HepG2 (cell line): ENCODE results near the gene HELZ2. TPM values are rescaled to one million over a fixed set of nuclear protein-coding genes. Genes with fewer than 3 reads are reported as not detected.

Source experiments
- DMAP1 ChIP-seq: IDR thresholded peaks from 2 replicates; pipeline ENCODE4 v1.6.1; 2016
- ELF1 ChIP-seq: sonication (generic); formaldehyde crosslinking; IDR thresholded peaks from 2 replicates; pipeline ENCODE4 v1.4.0; 2020; ENCODE audit warnings: missing genetic modification reagents
- KMT2A ChIP-seq: sonication (generic); formaldehyde crosslinking; IDR thresholded peaks from 2 replicates; pipeline ENCODE4 v1.4.0; 2020; ENCODE audit warnings: missing genetic modification reagents
- MYC ChIP-seq: sonication (generic); formaldehyde crosslinking; IDR thresholded peaks from 2 replicates; pipeline ENCODE4 v1.9.0; 2021; ENCODE audit warnings: missing genetic modification reagents, borderline replicate concordance
- NFKBIZ ChIP-seq: IDR thresholded peaks from 2 replicates; pipeline ENCODE4 v1.6.1; 2018; ENCODE audit warnings: missing genetic modification reagents, missing compliant biosample characterization
- SP140L ChIP-seq: sonication (generic); formaldehyde crosslinking; IDR thresholded peaks from 2 replicates; pipeline ENCODE4 v1.4.0; 2020; ENCODE audit warnings: missing genetic modification reagents, borderline replicate concordance
- THYN1 ChIP-seq: sonication (generic); formaldehyde crosslinking; IDR thresholded peaks from 2 replicates; pipeline ENCODE4 v1.8.1; 2023; ENCODE audit warnings: low read depth, mild to moderate bottlenecking, moderate library complexity, missing genetic modification reagents, borderline replicate concordance
- ZBTB38 ChIP-seq: sonication (generic); formaldehyde crosslinking; IDR thresholded peaks from 2 replicates; pipeline ENCODE4 v1.5.1; 2020; ENCODE audit warnings: mild to moderate bottlenecking, missing genetic modification reagents
- ZNF180 ChIP-seq: sonication (generic); formaldehyde crosslinking; IDR thresholded peaks from 2 replicates; pipeline ENCODE4 v1.4.0; 2020; ENCODE audit warnings: low read depth, missing genetic modification reagents, borderline replicate concordance
- ZNF331 ChIP-seq: sonication (generic); formaldehyde crosslinking; IDR thresholded peaks from 2 replicates; pipeline ENCODE4 v1.4.0; 2020; ENCODE audit warnings: missing genetic modification reagents
- ZNF431 ChIP-seq: sonication (generic); formaldehyde crosslinking; IDR thresholded peaks from 2 replicates; pipeline ENCODE4 v1.9.0; 2022; ENCODE audit warnings: missing genetic modification reagents, low read depth, mild to moderate bottlenecking, borderline replicate concordance
- ZNF761 ChIP-seq: sonication (generic); formaldehyde crosslinking; conservative IDR thresholded peaks from 2 replicates; pipeline ENCODE4 v1.4.0; 2020; ENCODE audit warnings: mild to moderate bottlenecking, missing genetic modification reagents
- ZNF775 ChIP-seq: sonication (generic); formaldehyde crosslinking; IDR thresholded peaks from 2 replicates; pipeline ENCODE4 v1.4.0; 2020; ENCODE audit warnings: missing genetic modification reagents, mild to moderate bottlenecking, moderate library complexity, borderline replicate concordance
- polyA plus RNA-seq, 8 experiments: library from polyadenylated mRNA; depleted of rRNA in 3 of 8; stranded (reverse) in 7 of 8; unstranded in 1 of 8; fragments of >200 nt; fragmentation: Illumina TruSeq in 4 of 8; extraction: Trizol in 4 of 8; gene quantifications; 2 replicates each; pipeline versions ENCODE4 v1.2.1 to v1.2.3, GENCODE V29; 2011 to 2016; ENCODE audit warnings: low read depth in 4 of 8, missing spikeins in 1 of 8, mixed read lengths in 1 of 8; ENCODE audit not compliant: insufficient read depth in 1 of 8
- total RNA-seq, 5 experiments: library from RNA; depleted of rRNA; stranded (reverse); fragments of >200 nt; fragmentation: Illumina TruSeq; extraction: Trizol; gene quantifications; 2 replicates each; pipeline ENCODE4 v1.2.3, GENCODE V29; 2016; ENCODE audit warnings: low read depth in 1 of 5
- TF ChIP-seq, protein P1 (sequence below): sonication (generic); formaldehyde crosslinking; IDR thresholded peaks from 2 replicates; pipeline ENCODE4 v1.4.0; 2020; ENCODE audit warnings: mild to moderate bottlenecking, missing genetic modification reagents, borderline replicate concordance
- TF ChIP-seq, protein P2 (sequence below): sonication (generic); formaldehyde crosslinking; IDR thresholded peaks from 2 replicates; pipeline ENCODE4 v1.4.0; 2020; ENCODE audit warnings: missing genetic modification reagents
- TF ChIP-seq, protein P3 (sequence below): sonication (generic); formaldehyde crosslinking; IDR thresholded peaks from 2 replicates; pipeline ENCODE4 v1.4.0; 2020; ENCODE audit warnings: mild to moderate bottlenecking, missing genetic modification reagents
- TF ChIP-seq, protein P4 (sequence below): sonication (generic); formaldehyde crosslinking; conservative IDR thresholded peaks from 2 replicates; pipeline ENCODE4 v1.8.1; 2023; ENCODE audit warnings: missing genetic modification reagents
- TF ChIP-seq, protein P5 (sequence below): sonication (generic); formaldehyde crosslinking; IDR thresholded peaks from 2 replicates; pipeline ENCODE4 v1.5.1; 2020; ENCODE audit warnings: mild to moderate bottlenecking, missing genetic modification reagents
- TF ChIP-seq, protein P6 (sequence below): sonication (generic); formaldehyde crosslinking; IDR thresholded peaks from 2 replicates; pipeline ENCODE4 v1.4.0; 2020; ENCODE audit warnings: mild to moderate bottlenecking, missing genetic modification reagents
- TF ChIP-seq, protein P7 (sequence below): sonication (generic); formaldehyde crosslinking; IDR thresholded peaks from 2 replicates; pipeline ENCODE4 v1.8.1; 2023; ENCODE audit warnings: missing genetic modification reagents, mild to moderate bottlenecking, borderline replicate concordance

HELZ2 gene
- total and polyA plus RNA-seq, 2 of the 13 experiments (the other 11 are each of a cell fraction or from before 2014, with no cell fraction given): 9.6 to 10.1 TPM

DNA sequence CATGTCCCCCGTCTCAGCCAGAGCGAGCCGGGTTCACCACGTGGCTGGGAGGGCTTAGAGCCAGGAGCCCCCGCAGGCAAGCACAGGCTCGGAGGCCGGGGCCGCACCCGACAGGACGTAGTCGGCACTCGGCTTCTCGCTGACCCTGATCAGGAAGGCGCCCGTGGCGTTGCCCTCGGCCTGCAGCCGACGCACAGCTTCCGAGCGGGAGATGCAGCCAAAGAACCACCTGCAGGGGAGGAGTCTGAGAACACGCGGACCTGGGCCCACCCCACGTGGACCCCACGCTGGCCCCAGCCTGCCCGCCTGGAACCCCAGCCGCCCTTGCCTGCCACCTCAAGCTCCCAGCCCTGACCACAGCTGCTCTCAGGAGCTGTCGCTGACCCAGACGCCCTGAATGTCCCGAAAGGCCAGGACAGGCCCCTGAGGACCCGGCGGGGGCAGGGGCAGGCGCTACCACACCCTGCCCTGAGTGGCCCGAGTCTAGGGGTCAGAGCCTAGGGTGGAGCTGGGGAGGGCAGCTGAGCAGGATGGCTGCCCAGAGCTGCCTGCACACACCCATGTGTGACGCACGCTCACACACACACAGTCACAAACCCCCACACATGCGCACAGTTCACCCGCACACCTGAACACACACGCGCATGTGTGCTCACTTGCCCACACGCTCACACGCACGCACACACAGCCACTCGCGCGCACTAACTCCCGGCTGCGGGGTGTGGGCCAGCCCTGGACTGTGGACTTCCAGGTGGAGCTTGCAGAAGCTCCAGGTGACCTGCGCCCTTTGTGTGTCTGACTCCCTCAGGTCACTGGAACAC, 39.0 kb downstream of the HELZ2 start (continued):
- TF ChIP-seq KMT2A (CRISPR knock-in tag) (no peak), ZNF761 (CRISPR knock-in tag) (no peak), ZBTB38 (no peak), SP140L (CRISPR knock-in tag) (no peak), MYC (no peak; the same call in 1 of the 2 replicates), ZNF180 (CRISPR knock-in tag) (no peak), DMAP1 (CRISPR knock-in tag) (0 out of 2 replicates have a peak, but pooled peaks have one; percentile 20), ZNF775 (CRISPR knock-in tag) (no peak), ZNF331 (CRISPR knock-in tag) (no peak), THYN1 (no peak), ELF1 (CRISPR knock-in tag) (no peak), NFKBIZ (CRISPR knock-in tag) (no peak), ZNF431 (CRISPR knock-in tag) (no peak)
- TF ChIP-seq, protein P1, sequence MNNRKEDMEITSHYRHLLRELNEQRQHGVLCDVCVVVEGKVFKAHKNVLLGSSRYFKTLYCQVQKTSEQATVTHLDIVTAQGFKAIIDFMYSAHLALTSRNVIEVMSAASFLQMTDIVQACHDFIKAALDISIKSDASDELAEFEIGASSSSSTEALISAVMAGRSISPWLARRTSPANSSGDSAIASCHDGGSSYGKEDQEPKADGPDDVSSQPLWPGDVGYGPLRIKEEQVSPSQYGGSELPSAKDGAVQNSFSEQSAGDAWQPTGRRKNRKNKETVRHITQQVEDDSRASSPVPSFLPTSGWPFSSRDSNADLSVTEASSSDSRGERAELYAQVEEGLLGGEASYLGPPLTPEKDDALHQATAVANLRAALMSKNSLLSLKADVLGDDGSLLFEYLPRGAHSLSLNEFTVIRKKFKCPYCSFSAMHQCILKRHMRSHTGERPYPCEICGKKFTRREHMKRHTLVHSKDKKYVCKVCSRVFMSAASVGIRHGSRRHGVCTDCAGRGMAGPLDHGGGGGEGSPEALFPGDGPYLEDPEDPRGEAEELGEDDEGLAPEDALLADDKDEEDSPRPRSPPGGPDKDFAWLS (CRISPR knock-in tag): no peak
- TF ChIP-seq, protein P2, sequence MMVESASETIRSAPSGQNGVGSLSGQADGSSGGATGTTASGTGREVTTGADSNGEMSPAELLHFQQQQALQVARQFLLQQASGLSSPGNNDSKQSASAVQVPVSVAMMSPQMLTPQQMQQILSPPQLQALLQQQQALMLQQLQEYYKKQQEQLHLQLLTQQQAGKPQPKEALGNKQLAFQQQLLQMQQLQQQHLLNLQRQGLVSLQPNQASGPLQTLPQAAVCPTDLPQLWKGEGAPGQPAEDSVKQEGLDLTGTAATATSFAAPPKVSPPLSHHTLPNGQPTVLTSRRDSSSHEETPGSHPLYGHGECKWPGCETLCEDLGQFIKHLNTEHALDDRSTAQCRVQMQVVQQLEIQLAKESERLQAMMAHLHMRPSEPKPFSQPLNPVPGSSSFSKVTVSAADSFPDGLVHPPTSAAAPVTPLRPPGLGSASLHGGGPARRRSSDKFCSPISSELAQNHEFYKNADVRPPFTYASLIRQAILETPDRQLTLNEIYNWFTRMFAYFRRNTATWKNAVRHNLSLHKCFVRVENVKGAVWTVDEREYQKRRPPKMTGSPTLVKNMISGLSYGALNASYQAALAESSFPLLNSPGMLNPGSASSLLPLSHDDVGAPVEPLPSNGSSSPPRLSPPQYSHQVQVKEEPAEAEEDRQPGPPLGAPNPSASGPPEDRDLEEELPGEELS (CRISPR knock-in tag): no peak
- TF ChIP-seq, protein P3, sequence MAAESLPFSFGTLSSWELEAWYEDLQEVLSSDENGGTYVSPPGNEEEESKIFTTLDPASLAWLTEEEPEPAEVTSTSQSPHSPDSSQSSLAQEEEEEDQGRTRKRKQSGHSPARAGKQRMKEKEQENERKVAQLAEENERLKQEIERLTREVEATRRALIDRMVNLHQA (CRISPR knock-in tag): no peak
- TF ChIP-seq, protein P4, sequence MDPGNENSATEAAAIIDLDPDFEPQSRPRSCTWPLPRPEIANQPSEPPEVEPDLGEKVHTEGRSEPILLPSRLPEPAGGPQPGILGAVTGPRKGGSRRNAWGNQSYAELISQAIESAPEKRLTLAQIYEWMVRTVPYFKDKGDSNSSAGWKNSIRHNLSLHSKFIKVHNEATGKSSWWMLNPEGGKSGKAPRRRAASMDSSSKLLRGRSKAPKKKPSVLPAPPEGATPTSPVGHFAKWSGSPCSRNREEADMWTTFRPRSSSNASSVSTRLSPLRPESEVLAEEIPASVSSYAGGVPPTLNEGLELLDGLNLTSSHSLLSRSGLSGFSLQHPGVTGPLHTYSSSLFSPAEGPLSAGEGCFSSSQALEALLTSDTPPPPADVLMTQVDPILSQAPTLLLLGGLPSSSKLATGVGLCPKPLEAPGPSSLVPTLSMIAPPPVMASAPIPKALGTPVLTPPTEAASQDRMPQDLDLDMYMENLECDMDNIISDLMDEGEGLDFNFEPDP: no peak
- TF ChIP-seq, protein P5, sequence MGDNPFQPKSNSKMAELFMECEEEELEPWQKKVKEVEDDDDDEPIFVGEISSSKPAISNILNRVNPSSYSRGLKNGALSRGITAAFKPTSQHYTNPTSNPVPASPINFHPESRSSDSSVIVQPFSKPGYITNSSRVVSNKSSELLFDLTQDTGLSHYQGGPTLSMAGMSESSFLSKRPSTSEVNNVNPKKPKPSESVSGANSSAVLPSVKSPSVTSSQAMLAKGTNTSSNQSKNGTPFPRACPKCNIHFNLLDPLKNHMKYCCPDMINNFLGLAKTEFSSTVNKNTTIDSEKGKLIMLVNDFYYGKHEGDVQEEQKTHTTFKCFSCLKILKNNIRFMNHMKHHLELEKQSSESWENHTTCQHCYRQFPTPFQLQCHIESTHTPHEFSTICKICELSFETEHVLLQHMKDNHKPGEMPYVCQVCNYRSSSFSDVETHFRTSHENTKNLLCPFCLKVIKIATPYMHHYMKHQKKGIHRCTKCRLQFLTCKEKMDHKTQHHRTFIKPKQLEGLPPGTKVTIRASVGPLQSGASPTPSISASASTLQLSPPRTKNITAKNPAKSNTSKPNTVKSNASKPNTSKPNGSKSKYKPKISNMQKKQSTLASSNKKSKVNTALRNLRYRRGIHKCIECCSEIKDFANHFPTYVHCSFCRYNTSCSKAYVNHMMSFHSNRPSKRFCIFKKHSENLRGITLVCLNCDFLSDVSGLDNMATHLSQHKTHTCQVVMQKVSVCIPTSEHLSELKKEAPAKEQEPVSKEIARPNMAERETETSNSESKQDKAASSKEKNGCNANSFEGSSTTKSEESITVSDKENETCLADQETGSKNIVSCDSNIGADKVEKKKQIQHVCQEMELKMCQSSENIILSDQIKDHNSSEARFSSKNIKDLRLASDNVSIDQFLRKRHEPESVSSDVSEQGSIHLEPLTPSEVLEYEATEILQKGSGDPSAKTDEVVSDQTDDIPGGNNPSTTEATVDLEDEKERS (CRISPR knock-in tag): no peak
- TF ChIP-seq, protein P6, sequence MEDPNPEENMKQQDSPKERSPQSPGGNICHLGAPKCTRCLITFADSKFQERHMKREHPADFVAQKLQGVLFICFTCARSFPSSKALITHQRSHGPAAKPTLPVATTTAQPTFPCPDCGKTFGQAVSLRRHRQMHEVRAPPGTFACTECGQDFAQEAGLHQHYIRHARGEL (CRISPR knock-in tag): no peak
- TF ChIP-seq, protein P7, sequence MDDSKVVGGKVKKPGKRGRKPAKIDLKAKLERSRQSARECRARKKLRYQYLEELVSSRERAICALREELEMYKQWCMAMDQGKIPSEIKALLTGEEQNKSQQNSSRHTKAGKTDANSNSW (CRISPR knock-in tag): no peak
